ENCODE measurements around the gene VASN.

DNA sequence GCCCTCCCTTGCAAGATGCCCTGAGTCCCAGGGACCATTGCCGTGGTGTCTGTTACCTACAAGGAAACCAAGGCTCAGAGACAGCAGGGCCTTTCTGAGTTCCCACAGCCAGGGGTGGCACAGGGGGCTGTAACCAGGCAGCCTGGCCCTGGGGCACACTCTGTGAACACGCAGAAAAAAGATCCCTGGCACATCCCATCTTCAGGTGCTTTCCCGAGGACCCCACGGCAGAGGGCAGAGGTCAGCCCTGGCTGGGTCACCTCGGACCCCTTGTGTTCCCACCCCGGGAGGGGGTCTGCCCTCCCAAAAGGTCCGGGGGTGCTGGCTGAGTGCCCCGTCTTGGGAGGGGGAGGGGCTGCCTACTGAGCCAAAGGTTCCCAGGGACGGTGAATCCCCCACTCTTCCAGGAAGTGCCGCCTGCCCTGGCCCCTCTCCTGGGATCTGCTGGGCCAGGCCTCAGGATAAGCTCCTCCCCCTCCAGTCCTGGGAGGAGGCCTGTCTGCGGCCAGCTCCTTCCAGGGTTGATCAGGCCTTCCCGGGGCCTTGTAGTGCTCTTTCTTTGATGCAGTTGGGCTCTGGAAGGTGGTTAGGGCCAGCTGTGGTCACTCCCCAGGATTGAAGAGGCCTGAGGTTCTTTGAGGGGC lies 47.7 kb upstream of the VASN start:
- TF ChIP-seq CTCF (conservative IDR thresholded peaks at IDR 0.05) (no peak), EZH2 (IDR thresholded peaks at IDR 0.05; ENCODE audit: low read depth) (no peak)
